Activated T-helper 1 cell treated with anti-CD3 and anti-CD28 coated beads, Interleukin-2, amount 50 U/mL, for 16 hours (primary cell): ENCODE data around the gene BCL3.
"Not testable (repeated sequence)": the region's sequence is repeated elsewhere in the genome, so short reads cannot be mapped to it uniquely, and the experiment has no call there.

Source experiments
- DNase-seq, 2 donors: peaks; one replicate each; pipeline ENCODE4 v3.0.0-alpha.2; 2020; ENCODE audit warnings: low read depth in 1 of 2, low spot score in 1 of 2

The BCL3 gene

GRCh38 chr19:44720945-44721344 lies 27.6 kb upstream of the BCL3 start:
- no peak for DNase-seq

- not testable (repeated sequence) for DNase-seq
These were observed 27.1 kb upstream of the BCL3 start for GRCh38 chr19:44721369-44721768.

GRCh38 chr19:44722131-44723121 lies 26.1 kb upstream of the BCL3 start:
- no peak for DNase-seq

GRCh38 chr19:44723299-44723951 lies 25.1 kb upstream of the BCL3 start:
- no peak for DNase-seq

GRCh38 chr19:44723952-44724319 lies 24.6 kb upstream of the BCL3 start:
- peak; percentile 62 to 66 for DNase-seq

GRCh38 chr19:44725251-44725650 lies 23.3 kb upstream of the BCL3 start:
- no peak for DNase-seq

- DNase-seq, result no peak
These were observed 22.8 kb upstream of the BCL3 start for GRCh38 chr19:44725684-44726083.

GRCh38 chr19:44726465-44726864 lies 22.0 kb upstream of the BCL3 start:
- no peak for DNase-seq

- no peak for DNase-seq
These were observed 20.3 kb upstream of the BCL3 start for GRCh38 chr19:44728178-44728577.

- no peak for DNase-seq
These were observed 18.9 kb upstream of the BCL3 start for GRCh38 chr19:44729516-44730033.

- no peak for DNase-seq
These were observed 17.4 kb upstream of the BCL3 start for GRCh38 chr19:44731081-44731480.

GRCh38 chr19:44731622-44732021 lies 16.9 kb upstream of the BCL3 start:
- DNase-seq, result no peak

GRCh38 chr19:44732235-44733014 lies 16.1 kb upstream of the BCL3 start:
- DNase-seq, result no peak

GRCh38 chr19:44734357-44734756 lies 14.2 kb upstream of the BCL3 start:
- no peak for DNase-seq

- no peak for DNase-seq
These were observed 13.5 kb upstream of the BCL3 start for GRCh38 chr19:44735011-44735410.

- no peak for DNase-seq
These were observed 11.1 kb upstream of the BCL3 start for GRCh38 chr19:44737238-44738071.

GRCh38 chr19:44738136-44738535 lies 10.4 kb upstream of the BCL3 start:
- no peak for DNase-seq

- no peak for DNase-seq
These were observed 9.6 kb upstream of the BCL3 start for GRCh38 chr19:44738603-44739558.

GRCh38 chr19:44740351-44740824 lies 8.1 kb upstream of the BCL3 start:
- no peak for DNase-seq
